ENCODE measurements around the gene STK11. TPM values are rescaled to one million over a fixed set of nuclear protein-coding genes. Genes with fewer than 3 reads are reported as not detected.
A peak's percentile ranks its signal among the peaks of the same experiment; 100 is the strongest.

Gene STK11
- total RNA-seq, 4 donors from 2014 or later, result 60.2 to 83.4 (median 71.1) TPM

DNA sequence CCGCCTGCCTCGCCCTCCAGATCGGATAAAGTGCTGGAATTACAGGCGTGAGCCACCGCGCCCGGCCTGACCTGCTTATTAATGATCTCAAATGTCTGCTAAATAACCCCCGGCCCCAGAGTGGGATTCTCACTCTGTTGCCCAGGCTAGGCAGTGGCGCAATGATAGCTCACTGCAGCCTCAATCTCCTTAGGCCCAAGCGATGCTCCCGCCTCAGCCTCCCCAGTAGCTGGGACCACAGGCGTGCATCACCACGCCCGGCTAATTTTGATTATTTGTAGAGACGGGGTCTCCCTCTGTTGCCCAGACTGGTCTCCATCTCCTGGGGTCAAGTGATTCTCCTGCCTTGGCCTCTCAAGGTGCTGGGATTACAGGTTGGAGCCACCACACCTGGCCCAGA lies 35.3 kb downstream of the STK11 start:
- H3K4me1 ChIP-seq, result peaks cover 51 to 71% of the 10 kb centered on the region in 2 donors
- H3K9me3 ChIP-seq, result no peaks in the 10 kb centered on the region
- peak in 1 of 2 donors; percentile 23 for DNase-seq
- WGBS, 2 donors, result 61 to 63% methylated on average over 3 to 15 of the region's 15 CpGs
- no peaks in the 10 kb centered on the region for H3K36me3 ChIP-seq
- intact Hi-C loops (cut with DNase I), result no loop called here
- no peak overlapping the region for H3K4me3 ChIP-seq (replicated peaks in 1 of 3)
- peak overlapping the region; percentile 90 to 94 (median 90) for H3K27ac ChIP-seq
- no peaks in the 10 kb centered on the region for H3K27me3 ChIP-seq
- no peak for TF ChIP-seq POLR2A (IDR thresholded peaks at IDR 0.05)
- TF ChIP-seq, protein P1, sequence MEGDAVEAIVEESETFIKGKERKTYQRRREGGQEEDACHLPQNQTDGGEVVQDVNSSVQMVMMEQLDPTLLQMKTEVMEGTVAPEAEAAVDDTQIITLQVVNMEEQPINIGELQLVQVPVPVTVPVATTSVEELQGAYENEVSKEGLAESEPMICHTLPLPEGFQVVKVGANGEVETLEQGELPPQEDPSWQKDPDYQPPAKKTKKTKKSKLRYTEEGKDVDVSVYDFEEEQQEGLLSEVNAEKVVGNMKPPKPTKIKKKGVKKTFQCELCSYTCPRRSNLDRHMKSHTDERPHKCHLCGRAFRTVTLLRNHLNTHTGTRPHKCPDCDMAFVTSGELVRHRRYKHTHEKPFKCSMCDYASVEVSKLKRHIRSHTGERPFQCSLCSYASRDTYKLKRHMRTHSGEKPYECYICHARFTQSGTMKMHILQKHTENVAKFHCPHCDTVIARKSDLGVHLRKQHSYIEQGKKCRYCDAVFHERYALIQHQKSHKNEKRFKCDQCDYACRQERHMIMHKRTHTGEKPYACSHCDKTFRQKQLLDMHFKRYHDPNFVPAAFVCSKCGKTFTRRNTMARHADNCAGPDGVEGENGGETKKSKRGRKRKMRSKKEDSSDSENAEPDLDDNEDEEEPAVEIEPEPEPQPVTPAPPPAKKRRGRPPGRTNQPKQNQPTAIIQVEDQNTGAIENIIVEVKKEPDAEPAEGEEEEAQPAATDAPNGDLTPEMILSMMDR (IDR thresholded peaks at IDR 0.05), result no peak

DNA sequence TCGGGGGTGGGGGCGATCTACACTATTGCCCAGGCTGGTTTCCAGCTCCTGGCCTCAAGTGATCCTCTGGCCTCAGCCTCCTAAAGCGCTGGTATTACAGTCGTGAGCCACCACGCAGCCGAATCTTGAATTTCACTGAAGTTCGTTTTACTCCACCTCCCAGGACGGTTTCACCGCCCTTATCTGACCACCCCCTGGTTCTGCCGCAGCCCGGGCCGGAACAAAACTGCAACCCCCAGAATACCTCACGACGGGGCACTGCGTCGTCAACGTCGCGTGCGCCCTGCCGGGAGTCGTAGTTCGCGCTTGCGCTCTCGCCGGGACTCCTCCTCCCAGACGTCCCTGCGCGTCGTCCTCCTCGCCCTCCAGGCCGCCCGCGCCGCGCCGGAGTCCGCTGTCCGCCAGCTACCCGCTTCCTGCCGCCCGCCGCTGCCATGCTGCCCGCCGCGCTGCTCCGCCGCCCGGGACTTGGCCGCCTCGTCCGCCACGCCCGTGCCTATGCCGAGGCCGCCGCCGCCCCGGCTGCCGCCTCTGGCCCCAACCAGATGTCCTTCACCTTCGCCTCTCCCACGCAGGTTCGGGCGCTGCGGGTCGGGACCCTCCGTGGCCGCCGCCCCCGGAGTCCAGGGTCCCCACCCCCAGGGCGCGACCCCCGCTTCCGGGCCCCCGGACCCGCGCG lies 36.0 kb downstream of the STK11 start, which contains the start of gene ATP5F1D:
Gene ATP5F1D (plus strand): TSS at position 335 of the 679 bp plus-strand sequence. CDS start 100 bp downstream, at position 435.
- peaks cover 55 to 77% of the 10 kb centered on the region in 2 donors for H3K4me1 ChIP-seq
- peak within 1 kb of the TSS; percentile 90 to 94 (median 90) for H3K27ac ChIP-seq
- intact Hi-C loops (cut with DNase I), result no loop called here
- no peaks in the 10 kb centered on the region for H3K36me3 ChIP-seq
- peak; percentile 95 for DNase-seq
- no peaks in the 10 kb centered on the region for H3K9me3 ChIP-seq
- peak within 1 kb of the TSS; percentile 48 to 90 (median 90) for H3K4me3 ChIP-seq (replicated peaks in 1 of 3)
- H3K27me3 ChIP-seq, result no peaks in the 10 kb centered on the region
- TF ChIP-seq, protein P1 (IDR thresholded peaks at IDR 0.05), result peak in 1 of 6 experiments; percentile 15
- peak; percentile 26 to 87 for TF ChIP-seq POLR2A (IDR thresholded peaks at IDR 0.05)
- 1 to 5% methylated on average over 11 to 27 of the region's 79 CpGs for whole genome bisulfite sequencing, 2 donors

GRCh38 chr19:1243768-1244692 lies 38.5 kb downstream of the STK11 start:
- Histone ChIP-seq H3K4me1 (peaks cover 57 to 78% of the 10 kb centered on the region in 2 donors), H3K27ac (peak overlapping the region; percentile 61 to 96 (median 88)), H3K4me3 (replicated peaks in 1 of 3) (no peak overlapping the region), H3K36me3 (no peaks in the 10 kb centered on the region), H3K9me3 (no peaks in the 10 kb centered on the region), H3K27me3 (no peaks in the 10 kb centered on the region)
- WGBS, 2 donors, result 57 to 73% methylated on average over 15 to 26 of the region's 33 CpGs
- intact Hi-C loops (cut with DNase I), result loop anchor here (2.0 kb wide), 1 partner anchor 23 kb away; no protein-coding TSS in a partner anchor
- DNase-seq, result peak; percentile 91 to 93
- TF ChIP-seq, protein P1 (IDR thresholded peaks at IDR 0.05), result peak; percentile 71 to 98 (median 94)
- TF ChIP-seq POLR2A (IDR thresholded peaks at IDR 0.05), result peak in 1 of 2 donors; percentile 8

- Histone ChIP-seq H3K4me3 (replicated peaks in 1 of 3) (no peak overlapping the region), H3K27ac (peak overlapping the region; percentile 61 to 96 (median 88)), H3K4me1 (peaks cover 57 to 75% of the 10 kb centered on the region in 2 donors), H3K9me3 (no peaks in the 10 kb centered on the region), H3K36me3 (peaks cover 1 to 2% of the 10 kb centered on the region in 2 donors), H3K27me3 (no peaks in the 10 kb centered on the region)
- 25 to 47% methylated on average over 6 to 16 of the region's 31 CpGs for WGBS, 2 donors
- DNase-seq, result peak; percentile 89 to 93
- TF ChIP-seq, protein P1 (IDR thresholded peaks at IDR 0.05), result no peak
- TF ChIP-seq POLR2A (IDR thresholded peaks at IDR 0.05), result no peak
- intact Hi-C loops (cut with DNase I), result loop anchor here (2.0 kb wide), 1 partner anchor 22 kb away; no protein-coding TSS in a partner anchor
Observed at GRCh38 chr19:1244693-1245451, 39.3 kb downstream of the STK11 start.

All from thyroid gland (tissue), 4 donors.